Measurements from ENCODE around the gene AMACR. TPM values are rescaled to one million over a fixed set of nuclear protein-coding genes. Genes with fewer than 3 reads are reported as not detected.

The AMACR gene
- total RNA-seq, 1 donor from 2014 or later: 30.7 TPM

GRCh38 chr5:34028349-34028748 lies 20.5 kb upstream of the AMACR start:
- Mint-ChIP-seq H3K27ac (no peak overlapping the region), H3K4me3 (no peak overlapping the region), H3K36me3 (peaks cover 9% of the 10 kb centered on the region), H3K4me1 (ENCODE audit: unreplicated experiment) (no peaks in the 10 kb centered on the region), H3K27me3 (no peaks in the 10 kb centered on the region), H3K9me3 (no peaks in the 10 kb centered on the region)
- no peak for DNase-seq (ENCODE audit: extremely low spot score, unreplicated experiment)
- TF ChIP-seq CTCF (conservative IDR thresholded peaks at IDR 0.05): no peak

GRCh38 chr5:34026089-34026761 lies 18.4 kb upstream of the AMACR start:
- Mint-ChIP-seq H3K4me3 (no peak overlapping the region), H3K9me3 (no peaks in the 10 kb centered on the region), H3K36me3 (peaks cover 17% of the 10 kb centered on the region), H3K4me1 (ENCODE audit: unreplicated experiment) (peaks cover 6% of the 10 kb centered on the region), H3K27me3 (no peaks in the 10 kb centered on the region), H3K27ac (peak overlapping the region; percentile 7)
- TF ChIP-seq CTCF (conservative IDR thresholded peaks at IDR 0.05): no peak
- DNase-seq (ENCODE audit: extremely low spot score, unreplicated experiment): no peak

- H3K27me3 Mint-ChIP-seq: no peaks in the 10 kb centered on the region
- H3K4me1 Mint-ChIP-seq (ENCODE audit: unreplicated experiment): peaks cover 6% of the 10 kb centered on the region
- no peak for DNase-seq (ENCODE audit: extremely low spot score, unreplicated experiment)
- no peak overlapping the region for H3K4me3 Mint-ChIP-seq
- peaks cover 18% of the 10 kb centered on the region for H3K36me3 Mint-ChIP-seq
- H3K27ac Mint-ChIP-seq: no peak overlapping the region
- H3K9me3 Mint-ChIP-seq: no peaks in the 10 kb centered on the region
- no peak for TF ChIP-seq CTCF (conservative IDR thresholded peaks at IDR 0.05)
Measured at GRCh38 chr5:34022121-34022705, 14.4 kb upstream of the AMACR start.

GRCh38 chr5:34021334-34021733 lies 13.5 kb upstream of the AMACR start:
- no peak for TF ChIP-seq CTCF (conservative IDR thresholded peaks at IDR 0.05)
- H3K9me3 Mint-ChIP-seq: no peaks in the 10 kb centered on the region
- peaks cover 18% of the 10 kb centered on the region for H3K36me3 Mint-ChIP-seq
- no peak overlapping the region for H3K4me3 Mint-ChIP-seq
- H3K27me3 Mint-ChIP-seq: no peaks in the 10 kb centered on the region
- H3K27ac Mint-ChIP-seq: no peak overlapping the region
- DNase-seq (ENCODE audit: extremely low spot score, unreplicated experiment): no peak
- H3K4me1 Mint-ChIP-seq (ENCODE audit: unreplicated experiment): peaks cover 6% of the 10 kb centered on the region

- no peaks in the 10 kb centered on the region for H3K9me3 Mint-ChIP-seq
- no peak for TF ChIP-seq CTCF (conservative IDR thresholded peaks at IDR 0.05)
- H3K27ac Mint-ChIP-seq: no peak overlapping the region
- no peak overlapping the region for H3K4me3 Mint-ChIP-seq
- DNase-seq (ENCODE audit: extremely low spot score, unreplicated experiment): no peak
- peaks cover 6% of the 10 kb centered on the region for H3K4me1 Mint-ChIP-seq (ENCODE audit: unreplicated experiment)
- H3K36me3 Mint-ChIP-seq: peaks cover 18% of the 10 kb centered on the region
- H3K27me3 Mint-ChIP-seq: no peaks in the 10 kb centered on the region
Measured at GRCh38 chr5:34020726-34021125, 12.9 kb upstream of the AMACR start.

All from type B pancreatic cell (in vitro differentiated cells).